ENCODE results near the gene SASH1.

- no peak for TF ChIP-seq CTCF (IDR thresholded peaks at IDR 0.05)
- TF ChIP-seq POLR2AphosphoS5 (IDR thresholded peaks at IDR 0.05; ENCODE audit: low read depth, low read length): no peak
- TF ChIP-seq REST (IDR thresholded peaks at IDR 0.05; ENCODE audit: insufficient read depth in 1 of 2, low read depth in 2 of 2, low read length in 1 of 2): no peak
- TF ChIP-seq SIN3A (IDR thresholded peaks at IDR 0.05; ENCODE audit: borderline replicate concordance, insufficient read depth, low read depth, low read length): no peak
Measured at GRCh38 chr6:148451690-148452089, 109.1 kb downstream of the SASH1 start.
